Measurements from ENCODE around the gene RBM7. TPM values are rescaled to one million over a fixed set of nuclear protein-coding genes. Genes with fewer than 3 reads are reported as not detected.

The RBM7 gene
- total RNA-seq, 1 donor from 2014 or later, result 44.8 TPM

- Mint-ChIP-seq H3K27me3 (ENCODE audit: unreplicated experiment) (no peaks in the 10 kb centered on the region), H3K27ac (ENCODE audit: unreplicated experiment) (no peak overlapping the region), H3K36me3 (ENCODE audit: low read depth, unreplicated experiment) (no peaks in the 10 kb centered on the region), H3K4me1 (ENCODE audit: unreplicated experiment) (no peaks in the 10 kb centered on the region), H3K4me3 (ENCODE audit: unreplicated experiment) (no peak overlapping the region), H3K9me3 (ENCODE audit: unreplicated experiment) (no peaks in the 10 kb centered on the region)
- no peak for TF ChIP-seq CTCF (IDR thresholded peaks at IDR 0.05; ENCODE audit: unreplicated experiment)
- DNase-seq (ENCODE audit: low spot score), result no peak
Measured at GRCh38 chr11:114382509-114382908, 18.0 kb upstream of the RBM7 start.

DNA sequence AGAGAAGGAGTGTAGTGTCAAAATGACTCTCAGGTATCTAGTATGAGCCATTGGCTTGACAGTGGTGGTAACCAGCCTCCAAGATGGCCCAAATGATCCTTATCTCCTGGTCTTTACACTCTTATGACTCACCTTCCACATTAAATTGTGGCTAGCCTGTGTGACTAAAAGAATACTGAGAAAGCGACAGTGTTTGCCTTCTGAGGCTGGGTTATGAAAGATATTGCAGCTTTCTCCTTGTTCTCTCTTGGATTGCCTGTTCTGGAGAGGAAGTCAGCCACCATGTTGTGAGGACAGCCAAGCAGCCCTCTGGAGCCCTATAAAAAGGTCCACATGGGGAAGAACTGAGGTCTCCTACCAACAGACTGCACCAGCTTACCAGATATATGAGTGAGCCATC, 16.0 kb upstream of the RBM7 start:
- no peak for TF ChIP-seq CTCF (IDR thresholded peaks at IDR 0.05; ENCODE audit: unreplicated experiment)
- no peaks in the 10 kb centered on the region for H3K9me3 Mint-ChIP-seq (ENCODE audit: unreplicated experiment)
- no peaks in the 10 kb centered on the region for H3K4me1 Mint-ChIP-seq (ENCODE audit: unreplicated experiment)
- H3K36me3 Mint-ChIP-seq (ENCODE audit: low read depth, unreplicated experiment), result no peaks in the 10 kb centered on the region
- no peak overlapping the region for H3K27ac Mint-ChIP-seq (ENCODE audit: unreplicated experiment)
- no peak for DNase-seq (ENCODE audit: low spot score)
- H3K27me3 Mint-ChIP-seq (ENCODE audit: unreplicated experiment), result no peaks in the 10 kb centered on the region
- H3K4me3 Mint-ChIP-seq (ENCODE audit: unreplicated experiment), result no peak overlapping the region

DNA sequence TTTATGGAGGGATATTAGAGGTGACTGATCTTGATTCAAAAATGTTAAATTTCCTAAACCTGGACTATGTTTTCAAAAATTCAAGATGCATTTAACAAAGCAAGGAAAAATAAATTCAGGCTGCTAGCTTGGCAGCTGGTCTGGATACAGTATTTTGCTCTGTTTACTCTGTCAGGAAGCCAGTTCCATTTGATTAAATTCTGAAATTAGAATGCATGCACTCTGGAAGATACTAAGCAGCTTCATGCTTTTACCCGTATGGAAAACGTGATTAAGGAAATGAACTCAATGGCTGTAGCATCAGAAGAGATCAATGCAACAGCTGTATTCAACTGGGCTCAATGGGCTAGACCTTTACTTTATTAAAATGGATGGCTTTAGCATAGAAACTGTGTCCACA, 14.3 kb upstream of the RBM7 start:
- DNase-seq (ENCODE audit: low spot score), result no peak
- Mint-ChIP-seq H3K27ac (ENCODE audit: unreplicated experiment) (no peak overlapping the region), H3K9me3 (ENCODE audit: unreplicated experiment) (no peaks in the 10 kb centered on the region), H3K4me1 (ENCODE audit: unreplicated experiment) (no peaks in the 10 kb centered on the region), H3K27me3 (ENCODE audit: unreplicated experiment) (no peaks in the 10 kb centered on the region), H3K4me3 (ENCODE audit: unreplicated experiment) (no peak overlapping the region), H3K36me3 (ENCODE audit: low read depth, unreplicated experiment) (no peaks in the 10 kb centered on the region)
- no peak for TF ChIP-seq CTCF (IDR thresholded peaks at IDR 0.05; ENCODE audit: unreplicated experiment)

- DNase-seq (ENCODE audit: low spot score), result no peak
- TF ChIP-seq CTCF (IDR thresholded peaks at IDR 0.05; ENCODE audit: unreplicated experiment), result no peak
- Mint-ChIP-seq H3K27me3 (ENCODE audit: unreplicated experiment) (no peaks in the 10 kb centered on the region), H3K4me1 (ENCODE audit: unreplicated experiment) (no peaks in the 10 kb centered on the region), H3K36me3 (ENCODE audit: low read depth, unreplicated experiment) (no peaks in the 10 kb centered on the region), H3K4me3 (ENCODE audit: unreplicated experiment) (no peak overlapping the region), H3K27ac (ENCODE audit: unreplicated experiment) (no peak overlapping the region), H3K9me3 (ENCODE audit: unreplicated experiment) (no peaks in the 10 kb centered on the region)
Measured at GRCh38 chr11:114386545-114386944, 13.9 kb upstream of the RBM7 start.

DNA sequence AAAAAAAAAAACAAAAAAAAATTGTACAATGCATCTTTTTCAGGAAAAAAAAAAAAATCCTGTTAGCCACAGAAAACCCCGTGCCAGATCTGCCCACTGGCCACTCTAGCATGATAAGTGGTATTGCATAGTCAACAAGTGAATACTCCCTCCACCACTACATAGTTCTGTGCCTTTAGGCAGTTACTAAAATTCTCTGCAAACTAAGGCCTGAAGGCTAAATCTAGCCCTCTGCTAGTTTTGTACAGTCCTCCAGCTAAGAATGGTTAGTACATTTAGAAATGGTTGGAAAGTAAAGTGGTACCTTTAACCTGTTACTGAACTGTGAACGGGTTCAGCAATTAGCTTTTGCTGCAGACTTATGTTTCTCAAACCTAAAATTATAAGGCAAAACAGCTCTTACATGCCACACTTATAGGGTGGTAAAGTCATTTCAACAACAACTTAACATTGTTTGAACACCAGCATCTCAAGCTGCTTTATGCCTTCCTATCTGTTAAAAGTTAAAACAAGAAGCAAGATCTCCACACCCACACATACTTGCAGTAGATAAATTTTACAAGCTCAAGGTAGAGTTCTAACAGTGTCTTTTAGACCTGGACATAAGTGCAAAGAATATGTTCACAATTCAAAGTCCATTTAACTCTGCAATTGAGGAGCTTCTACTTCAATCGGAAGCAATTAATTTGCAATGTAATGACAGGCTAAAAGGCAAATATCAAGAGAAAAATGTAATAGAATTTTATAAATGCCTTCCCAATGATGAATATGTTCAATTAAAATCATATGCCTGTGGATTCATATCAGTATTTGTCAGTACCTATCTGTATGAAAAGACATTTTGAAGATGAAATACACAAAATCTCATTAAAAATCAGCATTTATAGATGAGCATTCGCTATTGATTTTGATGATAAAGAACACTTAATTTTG, 7.5 kb upstream of the RBM7 start:
- DNase-seq (ENCODE audit: low spot score), result no peak
- Mint-ChIP-seq H3K4me3 (ENCODE audit: unreplicated experiment) (no peak overlapping the region), H3K27ac (ENCODE audit: unreplicated experiment) (no peak overlapping the region), H3K9me3 (ENCODE audit: unreplicated experiment) (no peaks in the 10 kb centered on the region), H3K4me1 (ENCODE audit: unreplicated experiment) (no peaks in the 10 kb centered on the region), H3K27me3 (ENCODE audit: unreplicated experiment) (no peaks in the 10 kb centered on the region), H3K36me3 (ENCODE audit: low read depth, unreplicated experiment) (no peaks in the 10 kb centered on the region)
- no peak for TF ChIP-seq CTCF (IDR thresholded peaks at IDR 0.05; ENCODE audit: unreplicated experiment)
